H9 (cell line): ENCODE results near the gene USP37. TPM values are rescaled to one million over a fixed set of nuclear protein-coding genes. Genes with fewer than 3 reads are reported as not detected.

ENCODE experiments used
- DNase-seq: peaks from one replicate; pipeline ENCODE4 v3.0.0-alpha.2; 2017
- H2AFZ ChIP-seq: one replicate; pipeline ENCODE4 v1.6.1; 2013; ENCODE audit warnings: mild to moderate bottlenecking, low read length, control low read depth, moderate library complexity
- H2AK5ac ChIP-seq: 2 replicates; pipeline ENCODE4 v1.6.1; 2013; ENCODE audit warnings: low read length, control low read depth, mixed read lengths; ENCODE audit not compliant: insufficient read length
- H2BK120ac ChIP-seq: one replicate; pipeline ENCODE4 v1.6.1; 2013; ENCODE audit warnings: low read depth, mild to moderate bottlenecking, low read length, control low read depth, inconsistent platforms; ENCODE audit not compliant: poor library complexity, severe bottlenecking
- H2BK12ac ChIP-seq: 2 replicates; pipeline ENCODE4 v1.6.1; 2013; ENCODE audit warnings: low read length, control low read depth, mixed read lengths, low read depth; ENCODE audit not compliant: insufficient read length
- H2BK15ac ChIP-seq: 2 replicates; pipeline ENCODE4 v1.6.1; 2013; ENCODE audit warnings: low read depth, low read length, control low read depth
- H2BK20ac ChIP-seq: one replicate; pipeline ENCODE4 v1.6.1; 2013; ENCODE audit warnings: low read depth, mild to moderate bottlenecking, low read length, control low read depth, inconsistent platforms; ENCODE audit not compliant: poor library complexity, severe bottlenecking
- H2BK5ac ChIP-seq: 2 replicates; pipeline ENCODE4 v1.6.1; 2013; ENCODE audit warnings: low read length, control low read depth, mixed read lengths; ENCODE audit not compliant: insufficient read length
- H3K14ac ChIP-seq: 2 replicates; pipeline ENCODE4 v1.6.1; 2013; ENCODE audit warnings: low read length, control low read depth; ENCODE audit not compliant: insufficient read depth
- H3K18ac ChIP-seq: 2 replicates; pipeline ENCODE4 v1.6.1; 2013; ENCODE audit warnings: low read depth, mild to moderate bottlenecking, mixed read lengths, low read length, control low read depth; ENCODE audit not compliant: insufficient read length
- H3K23ac ChIP-seq: 2 replicates; pipeline ENCODE4 v1.6.1; 2013; ENCODE audit warnings: low read length, control low read depth, mixed read lengths, low read depth; ENCODE audit not compliant: insufficient read length
- H3K23me2 ChIP-seq: 2 replicates; pipeline ENCODE4 v1.6.1; 2013; ENCODE audit warnings: low read depth, mild to moderate bottlenecking, mixed read lengths, low read length, control low read depth; ENCODE audit not compliant: insufficient read length, poor library complexity, severe bottlenecking
- H3K27ac ChIP-seq: 2 replicates; pipeline ENCODE4 v1.5.1; 2013; ENCODE audit warnings: low read length, control low read depth, mixed read lengths, low read depth; ENCODE audit not compliant: insufficient read length
- H3K27me3 ChIP-seq: 2 replicates; pipeline ENCODE4 v1.6.1; 2013; ENCODE audit warnings: low read length, control low read depth, inconsistent platforms; ENCODE audit not compliant: insufficient read depth
- H3K4ac ChIP-seq: 2 replicates; pipeline ENCODE4 v1.6.1; 2013; ENCODE audit warnings: low read depth, mild to moderate bottlenecking, control low read depth, inconsistent platforms, low read length, moderate library complexity
- H3K4me1 ChIP-seq: 2 replicates; pipeline ENCODE4 v1.6.1; 2013; ENCODE audit warnings: low read length, control low read depth, inconsistent platforms; ENCODE audit not compliant: insufficient read depth
- H3K4me2 ChIP-seq: 2 replicates; pipeline ENCODE4 v1.6.1; 2013; ENCODE audit warnings: low read length, control low read depth, mixed read lengths; ENCODE audit not compliant: insufficient read length, insufficient read depth
- H3K56ac ChIP-seq: 2 replicates; pipeline ENCODE4 v1.6.1; 2013; ENCODE audit warnings: low read depth, mild to moderate bottlenecking, mixed read lengths, low read length, control low read depth; ENCODE audit not compliant: insufficient read length
- H3K79me1 ChIP-seq: 2 replicates; pipeline ENCODE4 v1.6.1; 2013; ENCODE audit warnings: low read depth, mild to moderate bottlenecking, moderate library complexity, low read length, control low read depth, inconsistent platforms; ENCODE audit not compliant: insufficient read depth, poor library complexity, severe bottlenecking
- H3K79me2 ChIP-seq: 2 replicates; pipeline ENCODE4 v1.6.1; 2013; ENCODE audit warnings: low read length, control low read depth, inconsistent platforms; ENCODE audit not compliant: insufficient read depth
- H3K9ac ChIP-seq: 2 replicates; pipeline ENCODE4 v1.6.1; 2013; ENCODE audit warnings: low read length, control low read depth, mixed read lengths; ENCODE audit not compliant: insufficient read length; ENCODE audit errors: extremely low read depth
- H3K9me3 ChIP-seq: one replicate; pipeline ENCODE4 v1.6.1; 2013; ENCODE audit warnings: low read depth, low read length, inconsistent platforms; ENCODE audit not compliant: control insufficient read depth
- H3T11ph ChIP-seq: one replicate; pipeline ENCODE4 v1.6.1; 2013; ENCODE audit warnings: mild to moderate bottlenecking, low read length, control low read depth, inconsistent platforms
- H4K20me1 ChIP-seq: one replicate; pipeline ENCODE4 v1.6.1; 2013; ENCODE audit not compliant: control insufficient read depth, insufficient read length, insufficient read depth
- H4K5ac ChIP-seq: 2 replicates; pipeline ENCODE4 v1.6.1; 2013; ENCODE audit warnings: low read depth, mild to moderate bottlenecking, mixed read lengths, low read length, control low read depth; ENCODE audit not compliant: insufficient read length
- H4K8ac ChIP-seq: replicated peaks from 2 replicates; pipeline ENCODE4 v1.6.1; 2013; ENCODE audit warnings: low read length, control low read depth, mixed read lengths, low read depth; ENCODE audit not compliant: insufficient read length
- H4K91ac ChIP-seq: 2 replicates; pipeline ENCODE4 v1.6.1; 2013; ENCODE audit warnings: low read depth, mild to moderate bottlenecking, moderate library complexity, mixed read lengths, low read length, control low read depth; ENCODE audit not compliant: insufficient read length
- H3K27ac Mint-ChIP-seq, 3 experiments: 2 replicates in 2 of 3; 3 replicates in 1 of 3; pipeline ENCODE4 v1.8.0; 2020 to 2021; ENCODE audit warnings: mixed read lengths in 3 of 3, mild to moderate bottlenecking in 1 of 3, moderate library complexity in 1 of 3
- H3K27me3 Mint-ChIP-seq: 2 replicates; pipeline ENCODE4 v1.8.0; 2021; ENCODE audit warnings: low read depth, mild to moderate bottlenecking, moderate library complexity, mixed read lengths
- H3K36me3 Mint-ChIP-seq, 3 experiments: 2 replicates in 2 of 3; 3 replicates in 1 of 3; pipeline ENCODE4 v1.8.0; 2020 to 2021; ENCODE audit warnings: low read depth in 3 of 3, mixed read lengths in 3 of 3; ENCODE audit not compliant: insufficient read depth in 1 of 3
- H3K4me1 Mint-ChIP-seq, 2 experiments: 2 replicates each; pipeline ENCODE4 v1.8.0; 2020; ENCODE audit warnings: mixed read lengths in 2 of 2
- H3K4me3 Mint-ChIP-seq, 2 experiments: 2 replicates in 1 of 2; 3 replicates in 1 of 2; pipeline ENCODE4 v1.8.0; 2020 to 2021; ENCODE audit warnings: mild to moderate bottlenecking in 2 of 2, mixed read lengths in 2 of 2, moderate library complexity in 1 of 2
- H3K9me3 Mint-ChIP-seq, 2 experiments: 2 replicates in 1 of 2; 3 replicates in 1 of 2; pipeline ENCODE4 v1.8.0; 2020; ENCODE audit warnings: mild to moderate bottlenecking in 2 of 2, mixed read lengths in 2 of 2, moderate library complexity in 1 of 2
- WGBS: extraction: QIAGEN DNeasy Blood & Tissue Kit; methylation state at CpG from one replicate; pipeline ENCODE4 v1.1.7; 2013; ENCODE audit warnings: missing lambda C conversion rate, low lambda C conversion rate, mixed read lengths; ENCODE audit not compliant: insufficient read length; ENCODE audit errors: extremely low coverage; 5-methylcytosine and 5-hydroxymethylcytosine counted together
- total RNA-seq: library from RNA; stranded (reverse); gene quantifications from 2 replicates; pipeline ENCODE4 v1.2.1, GENCODE V29; 2021
- TF ChIP-seq, protein P1 (sequence below): fragments of 200-600 bp; sonication (generic); conservative IDR thresholded peaks from 3 replicates; pipeline ENCODE4 v1.8.0; 2021; ENCODE audit warnings: antibody characterized with exemption, mild to moderate bottlenecking

The USP37 gene
- total RNA-seq, 1 experiment from 2014 or later = 34.9 TPM

DNA sequence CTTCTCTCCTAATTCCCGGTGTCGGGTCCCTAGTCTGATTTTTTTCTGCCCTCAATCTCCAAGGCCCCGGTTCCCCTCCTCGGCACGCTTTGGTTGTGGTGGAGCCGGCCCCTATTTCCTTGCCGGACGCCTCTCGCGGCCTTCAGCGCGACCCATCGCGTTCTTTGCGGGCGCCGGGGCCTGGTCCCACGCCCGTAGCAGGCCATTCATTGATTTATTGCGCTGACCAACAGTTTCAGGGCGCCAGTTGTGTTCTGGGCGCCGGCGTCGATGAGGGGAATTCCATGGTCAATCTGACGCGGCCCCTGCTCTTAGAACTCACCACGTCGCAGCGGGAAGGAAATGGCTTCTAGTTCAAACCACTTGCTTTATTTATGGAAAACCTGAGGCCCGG lies 884 bp upstream of the USP37 start:
- H3K4me3 Mint-ChIP-seq = peak overlapping the region; percentile 87 to 95
- Histone ChIP-seq H3K23ac (no peak overlapping the region), H2AFZ (no peak overlapping the region), H3K4me1 (peaks cover 2% of the 10 kb centered on the region; the same call in 1 of the 2 replicates), H3K9ac (peak overlapping the region; percentile 98), H3K27me3 (no peaks in the 10 kb centered on the region), H3K27ac (peak overlapping the region; percentile 93), H2AK5ac (no peak overlapping the region), H3K18ac (peak overlapping the region; percentile 91), H3K9me3 (no peaks in the 10 kb centered on the region), H3K23me2 (peaks cover 11% of the 10 kb centered on the region), H3K14ac (peak overlapping the region; percentile 97), H2BK15ac (no peak overlapping the region), H3K4ac (peak overlapping the region; percentile 56; the same call in 1 of the 2 replicates), H4K20me1 (no peaks in the 10 kb centered on the region), H3K79me1 (peaks cover 4% of the 10 kb centered on the region), H3K79me2 (peaks cover 43% of the 10 kb centered on the region; the same call in 1 of the 2 replicates), H4K91ac (no peak overlapping the region), H3K56ac (peak overlapping the region; percentile 54), H4K8ac (no peak overlapping the region), H2BK5ac (peak overlapping the region; percentile 43), H4K5ac (no peak overlapping the region), H3K4me2 (peak overlapping the region; percentile 99), H2BK120ac (peak overlapping the region; percentile 94), H2BK12ac (no peak overlapping the region), H3T11ph (no peak overlapping the region), H2BK20ac (no peak overlapping the region)
- TF ChIP-seq, protein P1, sequence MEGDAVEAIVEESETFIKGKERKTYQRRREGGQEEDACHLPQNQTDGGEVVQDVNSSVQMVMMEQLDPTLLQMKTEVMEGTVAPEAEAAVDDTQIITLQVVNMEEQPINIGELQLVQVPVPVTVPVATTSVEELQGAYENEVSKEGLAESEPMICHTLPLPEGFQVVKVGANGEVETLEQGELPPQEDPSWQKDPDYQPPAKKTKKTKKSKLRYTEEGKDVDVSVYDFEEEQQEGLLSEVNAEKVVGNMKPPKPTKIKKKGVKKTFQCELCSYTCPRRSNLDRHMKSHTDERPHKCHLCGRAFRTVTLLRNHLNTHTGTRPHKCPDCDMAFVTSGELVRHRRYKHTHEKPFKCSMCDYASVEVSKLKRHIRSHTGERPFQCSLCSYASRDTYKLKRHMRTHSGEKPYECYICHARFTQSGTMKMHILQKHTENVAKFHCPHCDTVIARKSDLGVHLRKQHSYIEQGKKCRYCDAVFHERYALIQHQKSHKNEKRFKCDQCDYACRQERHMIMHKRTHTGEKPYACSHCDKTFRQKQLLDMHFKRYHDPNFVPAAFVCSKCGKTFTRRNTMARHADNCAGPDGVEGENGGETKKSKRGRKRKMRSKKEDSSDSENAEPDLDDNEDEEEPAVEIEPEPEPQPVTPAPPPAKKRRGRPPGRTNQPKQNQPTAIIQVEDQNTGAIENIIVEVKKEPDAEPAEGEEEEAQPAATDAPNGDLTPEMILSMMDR = no peak
- H3K27me3 Mint-ChIP-seq = no peaks in the 10 kb centered on the region
- no peak for DNase-seq
- H3K36me3 Mint-ChIP-seq = peaks cover 16 to 43% (median 42%) of the 10 kb centered on the region in 3 experiments; a peak in 6 of 7 replicates
- peak overlapping the region; percentile 98 to 100 (median 100) for H3K27ac Mint-ChIP-seq
- no CpG with 5 or more reads among the region's 31 CpGs for WGBS
- peaks cover 26 to 35% of the 10 kb centered on the region in 2 experiments for H3K4me1 Mint-ChIP-seq
- H3K9me3 Mint-ChIP-seq = no peaks in the 10 kb centered on the region
